Loucy (cell line): ENCODE results near the gene PHEX.

Experiments
- CTCF ChIP-seq: fragments of 200-600 bp; sonication (generic); conservative IDR thresholded peaks from 2 replicates; pipeline ENCODE4 v1.5.1; 2014; ENCODE audit warnings: mild to moderate bottlenecking, antibody characterized with exemption, low read length
- EZH2phosphoT487 ChIP-seq: fragments of 200-600 bp; IDR thresholded peaks from 2 replicates; pipeline ENCODE4 v1.6.1; 2018; ENCODE audit warnings: antibody characterized with exemption, mild to moderate bottlenecking, moderate library complexity, borderline replicate concordance

DNA sequence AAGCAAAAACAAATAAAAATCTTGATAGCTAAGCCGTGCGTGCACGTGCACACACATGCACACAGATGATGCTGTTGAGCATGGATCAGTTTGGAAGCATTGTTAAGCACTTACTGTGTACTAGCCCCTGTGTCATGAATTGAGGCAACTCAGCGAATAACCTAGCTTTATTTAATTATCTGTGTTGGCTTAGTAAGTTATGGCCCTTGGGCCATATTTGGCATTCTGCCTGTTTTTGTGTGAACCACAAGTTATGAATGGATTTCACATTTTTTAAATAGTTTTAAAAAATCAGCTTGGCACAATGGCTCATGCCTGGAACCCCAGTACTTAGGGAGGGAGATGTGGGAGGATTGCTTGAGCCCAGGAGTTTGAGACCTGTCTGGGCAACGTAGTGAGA, 126.9 kb downstream of the PHEX start:
- TF ChIP-seq CTCF (no peak), EZH2phosphoT487 (no peak)
